DMS 273 (cell line): Measurements from ENCODE around the gene MAML2.

Source experiments
- DNase-seq: peaks from one replicate; lab custom pipeline; 2025; ENCODE audit not compliant: unreplicated experiment; lab: John Stamatoyannopoulos, UW

The MAML2 gene

DNA sequence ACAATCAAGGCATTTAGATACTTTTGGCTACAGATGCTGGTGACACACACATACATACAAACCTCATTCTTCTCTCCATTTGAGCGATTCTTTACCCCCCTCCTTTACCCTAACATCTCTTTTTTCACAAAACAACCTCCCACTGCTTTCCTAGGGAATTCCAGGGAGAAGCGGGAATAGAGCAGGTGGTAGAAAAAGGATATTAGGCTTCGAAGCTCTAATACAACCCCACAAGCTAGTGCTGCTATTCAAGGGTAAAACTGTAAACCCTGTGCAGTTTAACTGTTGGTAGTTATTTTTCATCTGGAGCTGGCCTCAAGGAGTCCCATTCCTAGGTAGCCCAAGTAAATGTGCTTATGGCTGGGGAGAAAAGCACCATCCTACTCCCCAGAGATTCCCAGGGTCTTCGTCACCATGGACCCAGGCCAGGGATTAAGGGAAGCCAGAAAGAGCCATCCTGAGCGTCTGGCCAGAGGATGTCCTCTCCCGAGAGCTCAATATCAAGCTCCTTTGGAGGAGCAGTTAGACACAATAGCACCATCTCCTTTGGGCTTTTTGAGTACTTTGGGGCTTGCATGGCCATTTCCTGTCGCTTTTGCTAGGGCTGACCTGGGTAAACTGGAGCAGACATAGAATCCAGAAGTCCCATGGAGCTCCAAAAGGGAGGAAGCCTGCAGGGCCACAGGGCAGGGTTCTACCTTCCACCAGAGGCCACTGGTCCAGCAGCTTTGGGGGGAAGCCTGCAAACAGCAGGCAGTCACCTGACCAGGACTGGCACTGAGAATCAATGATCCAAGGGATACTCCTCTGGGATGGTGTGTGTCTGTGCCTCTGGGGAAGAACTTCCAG lies 3.1 kb downstream of the MAML2 start:
- no peak for DNase-seq

DNA sequence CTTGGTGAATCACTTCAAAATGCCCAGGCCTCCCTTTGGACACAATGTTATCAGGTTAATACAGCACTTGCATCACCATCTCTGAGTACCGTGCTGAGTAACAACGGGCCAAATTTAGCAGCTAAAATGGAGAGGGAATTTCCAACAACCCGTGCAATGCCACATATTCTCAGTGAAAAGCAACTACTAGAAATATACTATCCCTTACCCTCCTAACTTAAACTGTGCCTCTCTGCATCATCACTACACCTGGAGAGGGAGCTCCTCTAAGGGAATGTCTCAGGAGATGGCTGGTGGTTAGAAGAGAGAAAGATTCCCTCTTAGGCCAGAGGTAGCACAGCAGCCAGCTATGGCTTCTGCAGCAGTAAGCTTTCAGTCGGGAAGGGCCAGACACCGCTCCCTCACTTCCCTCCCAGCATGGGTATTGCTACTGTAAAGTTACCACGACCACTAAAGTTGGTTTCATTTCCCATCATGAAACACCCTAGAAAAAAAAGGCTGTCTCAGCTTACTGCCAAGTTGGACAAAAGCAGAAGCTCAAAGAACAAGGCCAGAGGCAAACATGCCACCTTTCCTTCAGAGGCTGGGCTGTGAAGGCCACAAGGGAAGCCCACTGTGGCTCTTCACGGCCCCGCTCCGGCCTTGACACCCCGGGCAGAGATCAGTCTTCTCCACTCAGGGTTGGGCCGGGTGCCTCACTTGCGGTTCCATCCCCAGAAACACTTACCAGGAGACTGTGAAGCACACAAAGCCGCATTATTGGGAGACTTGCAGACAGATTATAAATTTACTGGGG lies 3.9 kb downstream of the MAML2 start:
- no peak for DNase-seq

DNA sequence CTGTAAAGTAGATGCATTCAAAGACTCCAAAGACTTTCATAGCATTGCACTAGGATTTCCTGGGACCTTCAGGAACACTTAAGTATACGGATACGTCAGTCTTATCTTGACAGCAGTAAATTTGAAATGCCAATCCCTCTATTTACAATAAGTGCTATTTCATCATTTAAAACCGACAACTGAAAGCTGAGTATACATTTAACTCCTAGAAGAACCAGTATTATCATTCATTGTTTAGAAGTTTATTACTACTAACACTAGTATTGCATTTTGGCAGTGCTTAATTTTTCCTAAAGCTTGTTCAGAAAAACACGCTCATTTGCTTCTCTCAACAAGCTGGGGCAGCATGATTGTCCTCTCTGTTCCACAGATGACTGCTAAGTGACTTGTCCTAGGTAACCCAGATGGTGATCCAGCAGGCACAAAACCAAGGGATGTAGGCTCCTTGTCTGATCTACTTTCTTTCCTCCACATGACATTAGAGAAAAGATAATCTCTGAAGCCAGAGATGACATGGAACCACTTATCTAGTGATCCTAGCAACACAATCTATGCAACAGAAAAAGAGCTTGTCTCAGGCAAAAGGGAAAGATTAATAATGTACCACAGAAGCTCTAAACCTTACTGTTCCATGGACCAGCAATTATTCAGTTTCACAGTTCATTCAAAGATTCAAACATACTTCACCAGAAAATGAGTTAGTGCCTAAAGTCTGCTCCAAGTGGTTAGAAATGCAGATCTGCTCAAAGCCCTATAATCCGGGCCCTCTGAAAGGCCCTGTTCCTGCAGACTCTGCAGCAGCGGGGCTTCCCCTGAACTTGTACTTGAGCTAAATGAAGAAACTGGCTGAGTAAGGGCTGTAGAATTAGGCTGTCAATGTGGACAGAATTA lies 5.2 kb downstream of the MAML2 start:
- DNase-seq = no peak

DNA sequence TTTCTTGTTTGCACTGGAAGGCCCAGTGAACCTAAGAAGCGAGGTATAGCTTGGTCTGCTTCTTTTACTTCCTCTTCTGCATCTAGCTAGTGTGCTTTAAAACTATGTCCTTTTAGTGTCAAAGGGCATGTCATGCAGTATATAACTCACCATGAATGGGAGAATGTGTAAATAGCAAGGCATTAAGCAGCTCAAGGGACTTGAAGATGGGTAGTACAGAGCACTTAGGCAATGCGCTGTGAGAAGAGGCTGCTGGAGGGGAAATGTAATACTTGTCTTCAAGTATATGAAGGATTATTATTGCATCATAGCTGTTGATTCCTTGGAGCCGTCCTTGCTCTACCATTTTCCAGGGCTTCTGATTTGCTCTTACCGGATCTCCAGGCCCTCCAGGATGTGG lies 7.6 kb downstream of the MAML2 start:
- DNase-seq = no peak

DNA sequence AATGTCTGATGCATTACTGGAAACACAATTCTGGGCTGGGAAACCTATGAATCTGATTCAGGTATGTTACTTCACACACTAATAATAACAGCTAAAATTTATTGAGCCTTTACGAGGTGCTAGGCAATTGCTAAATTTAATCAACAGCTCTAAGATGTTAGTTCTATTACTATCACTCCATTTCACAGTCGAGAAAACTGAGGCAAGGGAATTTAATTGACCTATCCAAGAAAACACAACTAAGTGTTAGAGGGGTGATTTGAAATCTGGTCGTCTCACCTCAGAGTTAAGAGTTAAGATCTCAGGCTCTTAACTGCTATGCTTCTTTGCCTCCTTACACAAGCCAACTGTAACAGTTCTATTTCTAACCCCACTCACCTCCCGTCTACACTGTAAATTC lies 8.8 kb downstream of the MAML2 start:
- DNase-seq = no peak

DNA sequence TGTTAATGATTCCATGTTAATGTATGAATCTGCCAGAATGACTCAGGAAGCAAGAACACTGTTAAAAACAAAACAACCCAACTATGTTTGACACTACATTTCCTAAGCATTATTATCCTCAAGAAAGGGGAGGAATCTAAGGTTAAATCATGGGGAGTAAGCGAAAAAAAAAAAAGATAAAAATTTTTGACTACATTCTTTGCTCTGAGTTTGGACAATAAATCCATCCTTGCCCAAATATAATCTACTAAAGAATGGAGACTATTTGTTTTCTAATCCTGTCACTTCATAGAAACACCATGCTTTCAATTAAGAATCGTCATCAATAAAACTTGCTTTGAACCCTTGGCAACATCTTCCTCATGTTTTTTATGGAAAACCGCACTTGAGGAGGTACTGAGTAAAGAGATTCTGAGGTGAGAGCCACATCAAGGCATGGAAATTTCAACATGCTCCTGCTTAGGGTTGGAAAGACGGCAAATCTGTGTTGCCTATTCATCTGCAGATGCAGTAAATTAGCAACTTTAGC lies 9.7 kb downstream of the MAML2 start:
- no peak for DNase-seq

DNA sequence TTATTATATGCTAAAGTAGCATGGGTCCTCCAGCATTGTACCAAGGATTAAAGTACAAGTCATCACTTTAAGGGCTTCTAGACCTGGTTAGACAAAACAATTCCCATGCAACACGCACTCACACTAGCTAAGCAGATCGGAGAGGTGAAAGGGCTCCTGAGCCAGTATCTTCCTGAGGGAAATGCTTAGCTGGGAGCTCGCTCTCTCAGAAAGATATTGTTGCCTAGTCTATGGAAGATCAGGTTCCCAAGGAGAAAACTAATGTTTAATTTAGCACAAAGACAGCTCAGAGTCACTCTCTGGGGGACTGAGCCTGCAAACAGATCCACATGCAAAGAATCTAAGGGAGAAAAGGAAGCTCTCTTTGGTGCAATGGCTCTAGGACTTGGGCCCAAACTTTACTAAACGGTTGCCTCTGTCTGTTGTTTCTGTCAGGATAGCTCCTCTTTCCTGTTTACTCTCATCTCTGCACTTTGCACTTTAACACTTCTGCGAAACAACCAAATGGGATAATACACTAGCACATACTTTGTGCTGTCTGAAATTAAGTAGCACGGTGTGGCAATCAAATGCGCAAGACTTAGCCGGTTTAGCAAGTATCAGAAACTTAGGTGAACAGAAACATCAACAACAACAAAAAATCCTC lies 10.7 kb downstream of the MAML2 start:
- DNase-seq = no peak

DNA sequence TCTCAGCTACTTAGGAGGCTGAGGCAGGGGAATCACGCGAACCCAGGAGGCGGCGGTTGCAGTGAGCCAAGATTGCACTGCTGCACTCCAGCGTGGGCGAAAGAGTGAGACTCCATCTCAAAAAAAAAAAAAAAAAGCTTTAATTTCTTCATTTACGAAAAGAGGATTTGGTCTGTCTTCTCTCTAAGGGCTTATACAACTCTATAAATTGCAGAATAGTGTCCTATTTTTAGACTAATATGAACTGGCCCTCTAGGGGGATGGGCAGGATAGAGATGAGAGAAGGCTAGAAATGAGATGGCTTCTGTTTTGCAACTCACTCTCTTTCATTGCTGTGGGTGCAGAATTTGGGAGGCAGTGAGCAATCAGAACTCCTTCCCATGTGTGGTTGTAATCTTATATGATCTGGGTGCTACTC lies 11.3 kb downstream of the MAML2 start:
- DNase-seq = no peak

DNA sequence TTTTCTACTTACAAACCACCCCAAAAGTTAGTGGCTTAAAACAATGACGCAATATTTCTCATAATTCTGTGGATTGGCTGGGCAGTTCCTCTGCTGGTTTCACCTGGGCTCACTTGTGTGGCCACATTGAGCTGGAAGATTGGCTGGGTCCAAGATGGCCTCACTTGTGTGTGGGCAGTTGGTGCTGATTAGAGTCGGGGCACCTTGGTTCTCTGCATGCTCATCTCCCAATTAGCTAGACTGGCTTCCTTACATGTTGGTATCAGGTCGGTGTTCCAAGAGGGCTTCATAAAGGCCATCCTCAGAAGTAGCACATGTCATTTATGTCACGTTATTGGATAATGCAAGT lies 12.5 kb downstream of the MAML2 start:
- no peak for DNase-seq

DNA sequence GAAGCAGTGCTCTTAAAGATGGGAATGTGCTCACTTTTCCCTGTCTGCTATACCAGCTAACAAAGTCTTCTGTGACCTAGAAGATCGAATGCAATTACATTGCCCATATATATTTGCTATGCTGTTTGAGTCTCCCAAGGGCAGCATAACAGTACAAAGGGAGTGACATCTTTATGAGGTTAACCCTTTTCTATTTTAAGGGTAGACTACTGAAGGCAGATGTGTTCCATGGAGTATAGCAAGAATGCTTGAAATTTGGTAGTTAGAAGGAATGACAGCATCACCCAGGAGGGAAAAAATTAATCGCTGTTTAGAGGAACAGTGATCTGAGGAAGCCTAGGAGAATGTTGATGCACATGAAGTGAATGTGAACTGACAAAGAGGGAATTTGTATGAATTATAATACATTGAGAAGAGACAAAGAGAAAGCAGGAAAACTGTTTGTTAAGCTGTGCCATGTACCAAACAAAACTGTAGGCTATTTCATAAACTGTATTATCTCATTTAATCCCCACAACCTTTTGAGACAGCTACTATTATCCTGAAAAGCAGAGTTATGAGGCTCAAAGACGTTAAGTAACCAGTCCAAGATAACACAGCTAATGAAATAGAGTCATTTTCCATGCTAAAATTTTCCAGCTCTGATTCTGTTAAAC lies 13.0 kb downstream of the MAML2 start:
- no peak for DNase-seq

DNA sequence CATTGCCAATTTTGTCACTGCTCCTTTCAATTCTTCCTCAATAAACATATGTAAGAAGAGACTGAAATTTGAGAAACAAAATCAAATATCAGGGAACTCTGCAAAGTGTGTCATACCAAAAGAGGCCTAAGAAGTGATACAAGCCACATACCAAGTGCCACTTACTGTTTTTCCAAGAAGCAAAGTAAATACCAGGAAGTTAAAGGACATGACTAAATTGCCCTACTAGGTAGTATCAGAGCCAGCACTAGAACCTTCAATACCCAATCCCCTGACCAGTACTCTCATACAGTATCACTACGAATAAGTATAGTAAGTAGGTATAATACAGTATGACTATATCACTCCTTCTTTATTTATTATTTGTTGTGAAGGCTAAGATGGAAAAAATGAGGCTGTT lies 13.6 kb downstream of the MAML2 start:
- DNase-seq = no peak

DNA sequence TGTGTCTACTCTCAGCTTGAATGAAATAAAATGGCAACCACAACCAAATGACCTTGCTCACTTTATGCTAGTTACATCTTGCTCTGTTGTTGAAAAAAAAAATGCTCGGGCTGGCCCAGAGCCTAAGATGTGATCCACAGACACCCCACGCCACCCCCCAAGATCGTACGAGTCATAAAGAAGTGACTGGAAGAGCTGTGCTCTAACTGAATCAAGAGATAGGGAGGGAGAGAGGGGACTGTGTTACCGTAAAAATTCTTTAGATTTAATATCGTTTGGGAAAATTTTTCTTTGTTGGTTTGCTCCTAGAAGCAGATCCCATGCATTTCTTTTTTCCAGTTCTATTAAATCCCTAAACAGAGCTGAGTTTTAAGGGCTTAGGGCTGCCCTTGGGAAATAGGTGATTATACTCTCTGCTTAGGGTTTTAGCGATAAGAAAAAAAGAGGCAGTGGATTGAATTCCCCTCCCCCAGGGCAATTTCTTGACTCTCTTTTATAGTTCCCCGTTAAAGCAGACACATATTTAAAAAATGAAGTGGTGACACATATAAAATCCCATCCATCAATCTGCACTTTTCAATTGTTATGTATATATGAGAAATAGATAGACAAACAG lies 14.5 kb downstream of the MAML2 start:
- no peak for DNase-seq

DNA sequence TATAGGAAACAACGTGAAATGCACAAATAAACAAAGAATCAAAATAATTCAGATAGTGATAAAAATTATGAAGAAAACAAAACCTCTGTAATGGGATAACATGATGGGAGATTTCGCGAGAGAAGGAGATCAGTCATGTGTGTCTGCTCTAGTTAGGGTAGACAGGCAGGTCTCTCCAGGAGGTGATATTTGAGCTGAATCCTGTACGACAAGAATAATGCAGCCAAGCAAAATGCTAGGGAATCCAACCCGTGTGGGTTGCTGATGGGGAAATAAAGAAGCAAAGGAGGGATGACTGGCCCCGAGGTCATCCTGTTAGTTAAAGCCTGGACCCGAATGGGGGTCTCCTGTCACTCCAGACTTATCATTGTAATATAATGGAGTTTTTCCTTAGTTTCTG lies 16.0 kb downstream of the MAML2 start:
- no peak for DNase-seq

DNA sequence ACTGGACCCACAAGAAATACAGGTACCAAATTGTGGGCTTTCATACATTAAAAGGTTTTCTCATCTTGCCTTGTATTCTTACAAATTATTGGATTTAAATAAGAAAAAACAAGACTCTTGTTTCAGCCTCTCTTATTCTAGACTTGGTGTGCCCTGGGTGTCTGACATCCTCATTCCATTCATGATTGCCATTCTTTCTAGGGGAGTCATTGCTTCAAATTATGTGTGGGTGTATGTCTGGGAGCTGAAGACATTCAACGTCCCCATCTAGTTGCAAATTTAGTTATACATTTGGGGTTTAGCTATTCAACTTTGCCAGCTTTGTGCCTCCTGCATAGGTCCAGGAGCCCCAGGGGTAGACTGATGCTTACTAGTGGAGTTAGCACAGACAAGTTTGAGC lies 18.1 kb downstream of the MAML2 start:
- no peak for DNase-seq

DNA sequence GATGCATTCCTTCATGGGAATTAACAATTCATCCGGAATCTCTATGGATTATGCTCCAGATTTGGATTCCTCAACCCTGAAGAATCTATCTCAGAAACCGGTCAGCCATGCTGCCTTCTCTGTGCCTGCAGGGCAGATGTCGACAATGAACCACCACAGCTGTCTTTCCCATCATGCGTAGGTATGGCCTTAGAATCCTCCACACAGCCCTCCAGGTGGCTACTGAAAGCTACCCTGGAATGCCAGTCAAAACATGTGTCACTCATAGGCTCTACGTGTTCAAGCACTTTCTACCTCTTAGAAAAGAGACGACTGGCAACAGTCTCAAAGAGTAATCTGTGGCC lies 19.4 kb downstream of the MAML2 start:
- no peak for DNase-seq

DNA sequence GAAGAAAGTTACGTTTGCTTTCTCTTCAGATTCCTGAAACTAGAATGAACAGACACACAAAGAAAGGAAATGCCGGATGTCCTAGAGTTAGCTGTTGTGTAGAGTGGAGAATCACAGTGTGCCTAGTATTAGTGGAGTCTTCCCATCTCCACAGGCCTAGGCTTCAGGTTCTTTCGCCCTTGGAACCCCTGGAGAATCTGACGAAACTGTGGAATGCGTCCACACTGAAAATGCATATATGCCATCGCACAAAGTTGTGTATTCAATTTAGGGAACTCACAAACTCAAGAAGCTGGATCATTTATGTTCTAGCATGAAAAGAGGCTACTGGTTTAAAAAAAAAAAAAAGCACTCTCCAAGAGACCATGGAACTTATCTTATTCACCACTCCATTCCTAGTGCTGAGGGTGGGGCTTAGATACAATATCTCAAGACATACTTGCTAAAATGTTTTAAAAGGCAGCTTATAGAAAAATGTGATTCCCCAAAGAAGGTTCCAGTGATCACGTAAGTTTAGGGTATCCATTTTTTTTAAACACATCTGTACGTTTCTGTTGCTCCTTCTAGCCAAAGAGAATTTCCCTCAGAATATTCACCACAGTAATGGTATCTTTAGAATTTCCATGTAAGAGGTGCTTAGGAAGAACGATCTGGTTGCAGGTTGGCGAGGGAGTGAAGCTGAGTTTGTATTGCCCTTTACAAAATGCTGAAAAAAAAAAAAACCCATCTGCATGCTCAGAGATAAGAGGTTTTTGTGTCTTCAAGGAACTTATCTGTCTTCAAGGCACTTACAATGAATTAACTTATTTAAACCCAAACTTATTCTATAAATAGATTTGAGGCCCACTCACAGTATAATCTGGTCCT lies 20.0 kb downstream of the MAML2 start:
- no peak for DNase-seq

DNA sequence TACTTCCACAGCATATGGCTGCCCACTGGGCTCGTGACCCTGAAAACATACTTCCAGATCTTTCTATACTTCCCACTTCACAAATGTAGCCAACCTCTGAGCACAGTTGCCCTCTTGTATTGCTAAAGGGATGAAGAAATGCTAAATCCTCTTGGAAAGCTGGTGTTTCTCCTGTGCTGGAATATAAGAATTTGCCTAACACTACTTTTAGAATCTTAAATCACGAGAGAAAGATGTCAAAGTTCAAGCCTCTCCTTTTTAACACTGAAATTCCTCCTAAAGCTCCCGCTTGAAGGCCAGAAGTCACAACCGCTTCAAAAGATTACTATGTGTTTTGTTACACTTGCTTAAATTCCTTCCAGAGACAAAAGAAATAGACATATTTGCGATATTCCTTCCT lies 21.9 kb downstream of the MAML2 start:
- no peak for DNase-seq

DNA sequence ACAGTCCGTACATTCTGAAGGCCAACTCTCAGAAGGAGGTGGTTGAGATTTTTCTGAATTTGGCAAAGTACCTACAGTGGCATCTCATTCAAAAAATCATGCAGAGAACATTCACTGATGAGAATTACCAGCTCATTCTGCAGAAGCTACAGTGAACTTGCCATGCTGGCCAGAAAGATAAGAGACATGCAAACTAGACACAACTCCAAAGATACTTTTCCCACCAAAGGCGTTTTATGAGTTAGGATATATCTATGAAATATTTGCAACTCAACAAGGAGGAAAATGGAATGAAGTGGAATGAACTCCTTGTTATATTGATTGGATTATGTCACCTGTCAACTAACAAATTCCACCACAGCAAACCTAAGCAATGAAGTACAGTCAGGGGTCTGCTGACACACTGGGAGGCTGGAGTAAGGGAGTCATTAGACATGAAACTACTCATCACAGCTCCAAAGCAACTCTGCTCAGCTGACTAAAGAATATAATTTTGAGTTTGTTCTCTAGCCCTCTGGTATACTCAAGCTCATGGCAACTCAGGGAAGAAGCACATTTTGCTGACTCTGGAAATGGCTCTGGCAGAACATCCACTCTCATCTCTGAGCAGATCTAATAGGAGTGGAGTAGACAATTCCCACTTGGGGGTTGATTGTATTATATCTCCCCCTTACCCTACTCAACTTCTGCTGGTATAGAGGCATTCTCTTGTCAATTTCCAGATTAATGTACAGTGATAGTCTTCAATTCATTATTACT lies 22.9 kb downstream of the MAML2 start:
- DNase-seq = no peak
